ACC112 (cell line): ENCODE results near the gene MAML3.

Experiments
- H2AFZ ChIP-seq: fragments of 200-600 bp; sonication (generic); one replicate; pipeline ENCODE4 v1.6.0; 2017; ENCODE audit warnings: antibody characterized with exemption, low read length; ENCODE audit not compliant: unreplicated experiment
- H3K27ac ChIP-seq: fragments of 200-600 bp; sonication (generic); 2 replicates; pipeline ENCODE4 v1.5.1; 2014; ENCODE audit warnings: low read depth, mild to moderate bottlenecking, antibody characterized with exemption, low read length, moderate library complexity
- H3K27me3 ChIP-seq: fragments of 200-600 bp; sonication (generic); 2 replicates; pipeline ENCODE4 v1.6.1; 2014; ENCODE audit warnings: mild to moderate bottlenecking, antibody characterized with exemption, low read length, moderate library complexity, mixed read lengths; ENCODE audit not compliant: insufficient read depth
- H3K36me3 ChIP-seq: fragments of 200-600 bp; sonication (generic); 2 replicates; pipeline ENCODE4 v1.6.1; 2016; ENCODE audit warnings: mild to moderate bottlenecking, antibody characterized with exemption, low read length, moderate library complexity, mixed read lengths; ENCODE audit not compliant: insufficient read depth
- H3K4me1 ChIP-seq: fragments of 200-600 bp; sonication (generic); one replicate; pipeline ENCODE4 v1.6.1; 2016; ENCODE audit warnings: low read length, mixed read lengths; ENCODE audit not compliant: insufficient read depth, unreplicated experiment, control insufficient read depth
- H3K4me3 ChIP-seq: fragments of 200-600 bp; sonication (generic); 2 replicates; pipeline ENCODE4 v1.5.1; 2014; ENCODE audit warnings: mild to moderate bottlenecking, low read depth, low read length
- H3K79me2 ChIP-seq: fragments of 200-600 bp; sonication (generic); one replicate; pipeline ENCODE4 v1.6.0; 2016; ENCODE audit warnings: low read length; ENCODE audit not compliant: control insufficient read depth, unreplicated experiment, insufficient read depth

The MAML3 gene

GRCh38 chr4:140126261-140126660 lies 27.7 kb downstream of the MAML3 start:
- Histone ChIP-seq H3K27ac (no peak overlapping the region), H3K4me1 (no peaks in the 10 kb centered on the region), H3K79me2 (no peaks in the 10 kb centered on the region), H3K36me3 (no peaks in the 10 kb centered on the region), H3K27me3 (no peaks in the 10 kb centered on the region), H3K4me3 (no peak overlapping the region), H2AFZ (no peak overlapping the region)

GRCh38 chr4:140125374-140125773 lies 28.6 kb downstream of the MAML3 start:
- no peak overlapping the region for H2AFZ ChIP-seq

DNA sequence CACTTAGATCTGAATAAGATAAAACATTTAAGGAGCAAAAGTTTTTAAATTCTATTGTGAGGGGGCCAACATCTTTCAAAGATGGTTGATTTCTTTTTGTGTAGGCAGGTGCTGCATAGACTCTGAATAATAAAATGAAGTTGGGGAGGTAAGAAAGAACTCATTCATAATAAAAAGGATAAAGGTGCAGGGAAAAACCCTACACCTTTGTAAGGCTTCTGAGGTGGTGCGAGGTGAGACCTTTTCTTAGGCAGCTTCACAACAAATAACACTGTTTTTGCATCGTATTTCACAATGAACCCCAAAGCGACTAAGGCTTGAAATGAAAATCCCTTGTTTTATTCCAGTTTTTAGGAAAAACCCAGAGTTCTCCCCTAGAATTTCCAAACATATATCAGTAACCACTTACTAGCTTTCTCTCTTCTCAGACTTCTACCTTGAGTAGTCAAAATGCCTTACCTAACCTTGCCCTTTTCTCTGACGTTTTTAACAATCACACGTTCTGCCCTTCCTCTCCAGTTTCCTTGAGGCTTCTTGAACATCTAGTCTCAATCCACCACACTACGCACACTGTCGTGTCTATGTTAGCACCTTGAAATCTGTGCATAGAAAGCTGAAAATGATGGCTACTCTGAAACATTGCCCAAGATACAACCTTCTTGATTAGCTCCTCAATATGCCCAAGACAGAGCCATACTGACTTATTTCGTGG lies 30.2 kb downstream of the MAML3 start:
- H3K36me3 ChIP-seq, result no peaks in the 10 kb centered on the region
- H3K79me2 ChIP-seq, result no peaks in the 10 kb centered on the region
- no peak overlapping the region for H3K4me3 ChIP-seq
- no peak overlapping the region for H2AFZ ChIP-seq
- H3K27me3 ChIP-seq, result no peaks in the 10 kb centered on the region
- no peak overlapping the region for H3K27ac ChIP-seq
- H3K4me1 ChIP-seq, result no peaks in the 10 kb centered on the region

More at GRCh38 chr4:140125374-140125773, 28.6 kb downstream of the MAML3 start:
- Histone ChIP-seq H3K27me3 (no peaks in the 10 kb centered on the region), H3K27ac (no peak overlapping the region), H3K4me1 (no peaks in the 10 kb centered on the region), H3K4me3 (no peak overlapping the region), H3K36me3 (no peaks in the 10 kb centered on the region), H3K79me2 (no peaks in the 10 kb centered on the region)

GRCh38 chr4:140122891-140123290 lies 31.1 kb downstream of the MAML3 start:
- H3K27me3 ChIP-seq, result no peaks in the 10 kb centered on the region
- no peaks in the 10 kb centered on the region for H3K36me3 ChIP-seq
- no peak overlapping the region for H2AFZ ChIP-seq
- H3K79me2 ChIP-seq, result no peaks in the 10 kb centered on the region
- no peak overlapping the region for H3K4me3 ChIP-seq
- H3K4me1 ChIP-seq, result no peaks in the 10 kb centered on the region
- H3K27ac ChIP-seq, result no peak overlapping the region

GRCh38 chr4:140121646-140122045 lies 32.3 kb downstream of the MAML3 start:
- no peaks in the 10 kb centered on the region for H3K27me3 ChIP-seq
- H3K4me3 ChIP-seq, result no peak overlapping the region
- H3K79me2 ChIP-seq, result no peaks in the 10 kb centered on the region
- H3K27ac ChIP-seq, result no peak overlapping the region
- no peak overlapping the region for H2AFZ ChIP-seq
- H3K4me1 ChIP-seq, result peaks cover 6% of the 10 kb centered on the region
- H3K36me3 ChIP-seq, result no peaks in the 10 kb centered on the region

DNA sequence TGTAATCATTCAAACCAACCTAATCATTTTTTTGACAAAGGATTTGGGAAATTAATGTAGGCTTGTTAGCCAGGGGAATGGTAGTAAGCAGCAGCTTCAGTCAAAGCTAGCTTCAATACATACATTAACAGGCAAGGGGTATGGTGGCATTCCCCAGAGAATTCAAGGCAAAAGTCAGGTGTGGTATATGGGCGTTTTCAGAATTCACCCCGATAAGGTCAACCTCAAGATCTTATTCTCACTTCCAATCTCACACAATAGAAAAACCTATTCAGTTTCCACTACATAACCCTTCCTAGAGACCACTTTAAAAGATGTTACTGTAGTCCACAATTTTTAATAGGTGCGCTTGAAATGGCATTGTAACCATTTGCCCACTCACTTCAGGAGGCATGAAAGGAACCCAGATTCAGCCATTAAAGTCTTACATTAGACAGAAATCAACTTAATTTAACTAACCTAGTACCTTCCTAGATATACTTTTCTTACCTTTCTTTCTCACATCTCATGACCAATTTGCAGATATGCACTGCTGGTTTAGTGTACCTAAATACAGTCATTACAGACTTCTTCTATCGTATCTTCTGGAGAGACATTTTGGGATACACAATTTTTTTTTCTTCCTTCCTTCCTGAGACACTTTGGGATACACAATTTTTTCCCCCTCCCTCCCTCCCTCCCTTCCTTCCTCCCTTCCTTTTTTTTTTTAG lies 34.9 kb downstream of the MAML3 start:
- Histone ChIP-seq H2AFZ (no peak overlapping the region), H3K79me2 (no peaks in the 10 kb centered on the region), H3K27ac (no peak overlapping the region), H3K27me3 (no peaks in the 10 kb centered on the region), H3K36me3 (no peaks in the 10 kb centered on the region), H3K4me1 (peaks cover 13% of the 10 kb centered on the region), H3K4me3 (no peak overlapping the region)

DNA sequence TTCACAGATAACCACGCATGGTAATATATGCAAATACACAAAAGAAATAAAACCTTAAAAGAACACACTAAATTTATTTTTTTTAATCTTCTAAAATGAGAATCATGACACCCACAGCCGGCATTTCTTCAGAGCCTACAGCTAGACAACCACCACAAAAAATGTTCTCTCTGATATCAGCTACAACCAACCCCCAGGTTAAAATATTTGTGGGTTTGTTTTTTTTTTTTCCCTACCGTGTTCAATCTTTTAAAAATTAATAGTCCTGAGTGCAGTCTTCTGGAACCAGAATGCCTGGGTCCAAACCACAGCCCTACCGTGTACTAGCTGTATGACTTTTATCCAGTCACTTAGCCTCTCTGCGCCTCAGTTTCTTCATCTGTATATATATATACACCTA lies 36.0 kb downstream of the MAML3 start:
- peaks cover 13% of the 10 kb centered on the region for H3K4me1 ChIP-seq
- H3K36me3 ChIP-seq, result no peaks in the 10 kb centered on the region
- H3K27ac ChIP-seq, result no peak overlapping the region
- H3K27me3 ChIP-seq, result no peaks in the 10 kb centered on the region
- H3K4me3 ChIP-seq, result no peak overlapping the region
- H3K79me2 ChIP-seq, result no peaks in the 10 kb centered on the region
- no peak overlapping the region for H2AFZ ChIP-seq

- H3K27me3 ChIP-seq, result no peaks in the 10 kb centered on the region
- H3K79me2 ChIP-seq, result no peaks in the 10 kb centered on the region
- H3K4me1 ChIP-seq, result peaks cover 19% of the 10 kb centered on the region
- no peaks in the 10 kb centered on the region for H3K36me3 ChIP-seq
- peak overlapping the region; percentile 4; the same call in 1 of the 2 replicates for H3K27ac ChIP-seq
- H3K4me3 ChIP-seq, result no peak overlapping the region
- H2AFZ ChIP-seq, result peak overlapping the region; percentile 91
Observed at GRCh38 chr4:140116442-140117104, 37.4 kb downstream of the MAML3 start.

DNA sequence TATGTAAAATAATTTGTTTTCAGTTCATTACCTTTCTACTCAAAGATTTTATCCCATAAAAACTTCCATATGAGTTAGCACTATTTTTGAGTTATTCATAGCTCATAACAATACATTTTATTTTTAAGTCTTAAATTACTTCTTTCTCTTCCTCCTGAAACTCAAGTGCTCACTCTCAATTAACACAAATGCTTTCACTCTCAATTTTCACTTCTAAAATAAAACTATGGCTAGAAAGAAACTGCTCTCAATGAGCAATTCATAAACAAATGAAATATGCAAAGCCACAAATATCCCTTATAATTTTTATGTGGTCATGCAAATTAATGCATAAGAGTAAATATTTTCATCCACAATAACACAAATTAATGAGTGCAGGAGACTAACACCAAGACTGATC lies 38.8 kb downstream of the MAML3 start:
- Histone ChIP-seq H3K4me3 (no peak overlapping the region), H2AFZ (no peak overlapping the region), H3K79me2 (no peaks in the 10 kb centered on the region), H3K4me1 (peaks cover 24% of the 10 kb centered on the region), H3K27ac (no peak overlapping the region), H3K36me3 (no peaks in the 10 kb centered on the region), H3K27me3 (no peaks in the 10 kb centered on the region)

DNA sequence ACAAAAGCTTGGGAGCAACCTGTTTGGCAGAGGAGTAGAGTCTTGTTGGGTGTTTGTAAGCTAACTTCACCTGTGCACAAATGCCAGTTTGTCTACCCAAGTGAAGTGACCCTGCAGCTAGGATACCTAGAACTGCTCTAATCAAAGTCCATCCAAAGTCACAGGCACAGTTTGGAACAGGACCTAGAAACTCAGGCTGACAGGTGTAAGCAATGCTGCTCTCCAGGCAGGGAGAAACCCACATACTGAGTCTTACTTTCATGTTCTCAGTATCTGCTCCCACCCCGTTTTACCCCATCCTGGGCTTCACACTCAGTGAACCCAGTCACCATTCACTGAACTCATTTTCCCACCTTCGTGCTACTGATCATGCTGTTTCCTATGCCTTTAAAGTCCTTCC lies 40.3 kb downstream of the MAML3 start:
- Histone ChIP-seq H3K4me3 (no peak overlapping the region), H3K4me1 (peaks cover 24% of the 10 kb centered on the region), H3K27ac (no peak overlapping the region), H3K36me3 (no peaks in the 10 kb centered on the region), H2AFZ (no peak overlapping the region), H3K79me2 (no peaks in the 10 kb centered on the region), H3K27me3 (no peaks in the 10 kb centered on the region)
